Activated CD8-positive, alpha-beta T cell treated with anti-CD3 and anti-CD28 coated beads for 36 hours (primary cell): ENCODE data around the gene SPINK2. TPM values are rescaled to one million over a fixed set of nuclear protein-coding genes. Genes with fewer than 3 reads are reported as not detected.

ENCODE experiments used
- ATAC-seq: fragments of 200-7000 bp; cut with Tn5 transposase; one replicate; pipeline ENCODE4 v1.10.0; 2021; ENCODE audit warnings: mild to moderate bottlenecking, moderate library complexity
- CTCF ChIA-PET: fragments of 350-600 bp; sonication (Branson Sonifier 250); formaldehyde crosslinking; loops from one replicate; lab custom pipeline; 2021; ENCODE audit warnings: antibody characterized with exemption; lab: Charles Lee
- POLR2A ChIA-PET: fragments of 350-600 bp; sonication (Branson Sonifier 250); formaldehyde crosslinking; loops from one replicate; lab custom pipeline; 2021; ENCODE audit warnings: antibody characterized with exemption; lab: Charles Lee
- DNase-seq: peaks from one replicate; pipeline ENCODE4 v3.0.0-alpha.2; 2020
- H3K27ac Mint-ChIP-seq: one replicate; pipeline ENCODE4 v1.8.0; 2021; ENCODE audit warnings: mild to moderate bottlenecking, mixed read lengths
- H3K27me3 Mint-ChIP-seq: one replicate; pipeline ENCODE4 v1.8.0; 2021; ENCODE audit warnings: mixed read lengths
- H3K36me3 Mint-ChIP-seq: one replicate; pipeline ENCODE4 v1.8.0; 2021; ENCODE audit warnings: low read depth, mixed read lengths
- H3K4me1 Mint-ChIP-seq: one replicate; pipeline ENCODE4 v1.8.0; 2021; ENCODE audit warnings: low read depth, mixed read lengths
- H3K4me3 Mint-ChIP-seq: one replicate; pipeline ENCODE4 v1.8.0; 2021; ENCODE audit warnings: mild to moderate bottlenecking, moderate library complexity, mixed read lengths
- H3K9me3 Mint-ChIP-seq: one replicate; pipeline ENCODE4 v1.8.0; 2021; ENCODE audit warnings: mixed read lengths
- CTCF ChIP-seq: fragments of 200-600 bp; IDR thresholded peaks from one replicate; pipeline ENCODE4 v1.8.0; 2022; ENCODE audit warnings: antibody characterized with exemption, mild to moderate bottlenecking
- intact Hi-C: fragments of 100-400 bp; cut with micrococcal nuclease; formaldehyde crosslinking; loops from one replicate; pipeline ENCODE4 v1.10.0; 2022
- total RNA-seq, 2 experiments: library from RNA; stranded (reverse); gene quantifications; one replicate each; pipeline ENCODE4 v1.2.3, GENCODE V29; 2021

SPINK2 gene
- total RNA-seq, 2 experiments from 2014 or later: 0.81 TPM; not detected in 1

- Mint-ChIP-seq H3K27ac (no peak overlapping the region), H3K4me1 (no peaks in the 10 kb centered on the region), H3K27me3 (no peaks in the 10 kb centered on the region), H3K4me3 (no peak overlapping the region), H3K36me3 (no peaks in the 10 kb centered on the region), H3K9me3 (no peaks in the 10 kb centered on the region)
- no peak for ATAC-seq
- POLR2A ChIA-PET: interaction anchor here (1.0 kb wide), 1 partner anchor 57 kb away, joined by 4 read pairs; no protein-coding TSS in a partner anchor
- TF ChIP-seq CTCF: no peak
- CTCF ChIA-PET: interaction anchor here (1.4 kb wide), 1 partner anchor 23 kb away, joined by 6 read pairs; no protein-coding TSS in a partner anchor
- intact Hi-C loops: no loop called here
- DNase-seq: no peak
Measured at GRCh38 chr4:56859841-56860240, 38.3 kb upstream of the SPINK2 start.

- no peak for DNase-seq
- ChIA-PET CTCF (interaction anchor here (1.0 kb wide), 1 partner anchor 50 kb away, joined by 3 read pairs; the partner anchor contains the start of gene REST), POLR2A (interaction anchor here (0.7 kb wide), 1 partner anchor 38 kb away, joined by 3 read pairs; no protein-coding TSS in a partner anchor)
- intact Hi-C loops: no loop called here
- no peak for TF ChIP-seq CTCF
- no peaks in the 10 kb centered on the region for H3K27me3 Mint-ChIP-seq
- no peaks in the 10 kb centered on the region for H3K4me1 Mint-ChIP-seq
- no peaks in the 10 kb centered on the region for H3K9me3 Mint-ChIP-seq
- H3K27ac Mint-ChIP-seq: no peak overlapping the region
- no peaks in the 10 kb centered on the region for H3K36me3 Mint-ChIP-seq
- no peak for ATAC-seq
- no peak overlapping the region for H3K4me3 Mint-ChIP-seq
Measured at GRCh38 chr4:56857601-56858309, 36.3 kb upstream of the SPINK2 start.

GRCh38 chr4:56856656-56857055, 35.2 kb upstream of the SPINK2 start:
- ChIA-PET POLR2A (no interaction called here), CTCF (interaction anchor here (0.8 to 1.0 kb wide), 2 partner anchors 20 to 51 kb away, joined by 3 read pairs; partner anchors contain the start of gene REST)
- no peak for TF ChIP-seq CTCF
- Mint-ChIP-seq H3K4me1 (no peaks in the 10 kb centered on the region), H3K9me3 (no peaks in the 10 kb centered on the region), H3K27me3 (no peaks in the 10 kb centered on the region), H3K36me3 (no peaks in the 10 kb centered on the region), H3K4me3 (no peak overlapping the region), H3K27ac (no peak overlapping the region)
- intact Hi-C loops: no loop called here
- DNase-seq (no peak), ATAC-seq (no peak)

GRCh38 chr4:56850910-56851309, 29.4 kb upstream of the SPINK2 start:
- Mint-ChIP-seq H3K27me3 (no peaks in the 10 kb centered on the region), H3K4me1 (no peaks in the 10 kb centered on the region), H3K27ac (no peak overlapping the region), H3K9me3 (no peaks in the 10 kb centered on the region), H3K4me3 (no peak overlapping the region), H3K36me3 (no peaks in the 10 kb centered on the region)
- ChIA-PET POLR2A (interaction anchor here (1.4 kb wide), 1 partner anchor 527 kb away, joined by 3 read pairs; no protein-coding TSS in a partner anchor), CTCF (no interaction called here)
- intact Hi-C loops: no loop called here
- ATAC-seq (no peak), DNase-seq (no peak)
- no peak for TF ChIP-seq CTCF
